HL-60/S4 treated with phorbol 12-myristate 13-acetate at 8.2 ng/mL for 4 days and 3 days (cell line): Measurements from ENCODE around the gene SKA1.
"Not testable (repeated sequence)": the region's sequence is repeated elsewhere in the genome, so short reads cannot be mapped to it uniquely, and the experiment has no call there.

ENCODE experiments used
- in situ Hi-C: fragments of 300-500 bp; cut with MboI; formaldehyde crosslinking; loops from 2 replicates; pipeline ENCODE4 v1.15.0; 2022; ENCODE audit warnings: low sequenced_read_pairs

SKA1 gene

DNA sequence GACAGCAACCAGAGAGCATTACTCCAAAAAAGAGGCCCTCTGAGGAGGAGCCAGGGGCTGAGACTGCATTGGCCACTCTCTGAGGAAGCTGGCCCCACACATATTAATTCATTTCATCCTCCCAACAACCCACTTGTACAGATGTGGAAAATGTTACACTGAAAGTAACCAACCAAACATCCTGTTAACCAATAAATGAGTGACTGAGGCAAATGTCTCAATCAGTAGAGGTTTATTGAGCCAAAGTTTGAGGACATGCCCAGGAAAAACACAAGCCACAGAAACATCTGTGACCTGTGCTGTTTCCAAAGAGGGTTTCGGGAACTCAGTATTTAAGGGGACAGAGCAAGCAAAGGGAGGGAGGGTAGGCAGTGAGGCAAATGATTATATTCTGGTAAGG is 53.0 kb downstream of the SKA1 start:
- in situ Hi-C loops = no loop called here

DNA sequence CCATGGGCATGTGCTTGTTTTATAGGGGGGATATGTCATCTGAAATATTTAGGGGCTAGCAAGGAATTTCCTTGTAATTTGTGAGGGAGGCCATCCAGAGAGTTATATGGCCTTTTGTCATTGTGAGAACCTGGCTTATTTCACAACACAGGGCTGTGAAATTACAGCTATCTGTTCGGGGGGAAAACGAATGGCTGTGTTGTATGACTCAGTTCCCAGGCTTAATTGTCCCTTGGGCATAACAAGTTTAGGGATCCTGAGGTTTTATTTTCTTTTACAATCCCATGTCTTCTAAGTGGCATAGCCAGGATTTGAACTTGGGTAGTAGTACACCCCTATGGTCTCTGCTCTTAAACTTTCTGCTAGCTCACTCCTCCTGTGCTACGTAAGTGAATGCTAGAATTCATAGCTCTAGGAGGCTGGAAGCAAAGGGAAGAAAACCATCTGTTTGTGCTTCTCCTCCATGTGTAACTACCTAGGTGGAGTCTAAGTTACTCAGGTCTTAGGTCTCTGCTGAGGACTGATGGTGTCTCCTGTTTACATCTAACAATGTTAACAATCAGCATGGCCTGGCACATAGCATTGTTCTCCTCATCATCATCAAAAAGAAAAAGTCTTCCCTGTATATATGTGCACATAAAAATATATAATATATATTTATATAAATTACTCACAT is 53.8 kb downstream of the SKA1 start:
- in situ Hi-C loops = no loop called here

DNA sequence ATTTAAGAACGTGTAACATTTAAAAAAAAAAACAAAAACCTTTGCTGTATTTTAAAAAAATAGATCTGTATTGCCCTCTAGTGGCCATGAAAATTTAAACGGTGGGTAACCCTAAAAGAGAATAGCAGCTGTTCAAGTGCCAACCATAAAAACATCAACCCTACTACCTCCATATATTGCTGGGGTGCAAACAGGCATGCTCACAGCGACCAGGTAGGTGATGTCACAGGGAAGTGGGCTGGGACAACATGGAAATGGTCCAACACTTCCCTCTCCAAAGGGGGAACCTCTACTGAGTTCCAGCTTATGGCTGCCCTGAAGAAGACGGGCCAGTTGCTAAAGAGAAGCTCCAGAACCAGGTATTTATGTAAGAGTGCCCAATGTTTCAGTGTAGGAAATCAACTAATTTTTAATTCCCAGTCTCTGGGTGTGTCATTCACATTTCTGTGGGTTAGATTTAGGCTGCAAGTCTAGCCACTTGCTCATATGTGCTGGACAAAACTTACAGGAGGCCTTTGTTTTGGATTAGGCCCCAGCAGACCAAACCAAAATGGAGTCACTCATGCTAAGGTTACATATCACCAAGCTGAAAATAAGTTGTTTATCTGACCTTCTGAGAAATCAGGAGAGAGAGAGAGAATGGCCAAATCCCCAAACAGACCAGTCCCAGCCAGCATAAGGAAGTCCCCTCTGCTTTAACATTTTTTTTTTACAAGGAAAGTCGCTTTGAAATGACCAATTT is 54.5 kb downstream of the SKA1 start:
- in situ Hi-C loops = no loop called here

DNA sequence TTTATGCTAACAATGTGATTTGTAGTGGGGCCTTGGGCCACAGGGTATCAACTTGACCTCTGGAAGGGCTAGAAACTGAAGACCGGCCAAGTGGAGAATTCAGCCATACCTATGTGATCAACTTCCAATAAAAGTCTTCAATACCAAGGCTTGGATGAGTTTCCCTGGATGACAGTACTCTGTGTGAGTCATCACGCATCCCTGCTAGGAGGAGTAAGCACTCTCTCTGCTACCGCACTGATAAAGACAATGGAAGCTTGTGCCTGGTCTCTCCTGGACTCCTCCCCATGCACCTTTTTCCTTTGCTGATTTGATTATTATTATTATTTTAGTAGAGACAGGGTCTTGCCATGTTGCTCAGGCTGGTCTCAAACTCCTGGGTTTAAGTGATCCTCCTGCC is 58.1 kb downstream of the SKA1 start:
- in situ Hi-C loops = no loop called here

DNA sequence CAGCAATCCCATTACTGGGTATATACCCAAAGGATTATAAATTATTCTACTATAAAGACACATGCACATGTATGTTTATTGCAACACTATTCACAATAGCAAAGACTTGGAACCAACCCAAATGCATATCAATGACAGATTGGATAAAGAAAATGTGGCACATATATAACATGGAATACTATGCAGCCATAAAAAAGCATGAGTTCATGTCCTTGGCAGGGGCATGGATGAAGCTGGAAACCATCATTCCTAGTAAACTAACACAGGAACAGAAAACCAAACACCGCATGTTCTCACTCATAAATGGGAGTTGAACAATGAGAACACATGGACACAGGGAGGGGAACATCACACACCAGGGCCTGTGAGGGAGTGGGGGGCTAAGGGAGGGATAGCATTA is 61.9 kb downstream of the SKA1 start:
- in situ Hi-C loops = not testable (repeated sequence)

DNA sequence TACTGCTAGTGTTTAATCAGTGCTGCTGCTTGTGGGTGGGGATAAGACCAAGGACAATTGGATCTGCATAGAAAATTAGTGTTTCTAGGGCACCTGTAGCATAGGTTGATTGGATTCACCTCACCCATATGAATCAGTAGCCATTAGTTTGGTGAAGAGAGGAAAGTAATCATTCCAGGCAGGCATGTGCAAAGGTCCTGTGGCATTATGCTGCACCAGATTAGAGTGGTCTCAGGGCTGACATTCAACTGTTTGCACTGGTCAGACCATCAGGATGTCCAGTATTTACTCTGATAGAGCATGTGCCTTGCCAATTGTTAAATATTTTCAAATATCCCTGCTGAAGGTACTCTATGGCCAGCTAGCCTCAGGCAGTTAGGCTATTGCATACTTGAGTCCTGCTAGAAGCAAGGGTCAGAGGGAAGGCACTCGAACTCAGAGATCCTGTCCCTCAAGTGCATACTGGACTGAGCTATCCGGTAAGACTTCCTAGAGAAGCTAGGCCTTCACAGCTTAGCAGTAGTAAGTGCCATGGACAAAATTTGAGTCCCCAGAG is 64.7 kb downstream of the SKA1 start:
- in situ Hi-C loops = no loop called here

DNA sequence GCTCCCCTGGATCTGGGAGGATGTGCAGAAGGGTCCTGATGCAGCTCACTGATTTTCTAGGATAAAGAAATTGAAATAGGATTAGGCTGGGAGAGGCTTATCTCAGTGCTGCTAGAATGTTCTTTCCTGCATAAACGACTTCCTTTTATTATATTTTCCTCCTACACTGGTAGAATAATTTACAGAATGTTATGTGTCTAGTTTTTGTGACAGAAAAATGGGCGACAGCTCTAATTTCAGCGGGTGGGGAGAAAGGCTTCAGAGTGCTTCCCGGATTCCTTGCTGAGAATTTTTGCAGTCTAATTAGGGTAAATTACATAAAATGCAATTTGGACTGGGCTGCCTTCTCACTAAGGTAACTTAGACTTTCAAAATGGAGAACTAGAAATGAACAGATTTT is 66.2 kb downstream of the SKA1 start:
- in situ Hi-C loops = no loop called here

DNA sequence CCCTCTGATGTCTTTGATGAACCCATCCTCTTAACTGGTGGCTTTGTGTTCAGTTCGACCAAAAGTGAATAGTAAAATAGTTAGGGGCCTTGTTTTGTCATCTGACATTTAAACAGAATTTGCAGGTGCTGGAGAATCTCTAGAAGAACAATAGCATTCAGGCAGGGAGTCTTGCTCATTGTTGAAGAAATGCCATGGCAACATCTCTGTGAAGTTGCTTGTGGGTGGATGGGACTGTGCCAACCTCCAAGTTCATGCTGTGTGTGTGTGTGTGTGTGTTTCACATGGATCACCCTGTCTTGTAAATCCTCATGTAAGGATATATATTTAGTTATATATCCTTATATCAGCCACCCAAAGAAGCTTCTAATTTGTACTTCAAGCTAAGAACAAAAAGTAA is 66.7 kb downstream of the SKA1 start:
- in situ Hi-C loops = no loop called here
